Measurements from ENCODE around the gene PTGDS.

GRCh38 chr9:136951541-136952320 is 25.6 kb upstream of the PTGDS start, which contains the start of gene LCN12:
- TF ChIP-seq POLR2A (IDR thresholded peaks at IDR 0.05) (no peak), CTCF (IDR thresholded peaks at IDR 0.05) (no peak), EP300 (IDR thresholded peaks at IDR 0.05) (no peak)
